ACC112 (cell line): Measurements from ENCODE around the gene SEZ6L.

ENCODE experiments used
- H2AFZ ChIP-seq: fragments of 200-600 bp; sonication (generic); one replicate; pipeline ENCODE4 v1.6.0; 2017; ENCODE audit warnings: antibody characterized with exemption, low read length; ENCODE audit not compliant: unreplicated experiment
- H3K27ac ChIP-seq: fragments of 200-600 bp; sonication (generic); 2 replicates; pipeline ENCODE4 v1.5.1; 2014; ENCODE audit warnings: low read depth, mild to moderate bottlenecking, antibody characterized with exemption, low read length, moderate library complexity
- H3K27me3 ChIP-seq: fragments of 200-600 bp; sonication (generic); 2 replicates; pipeline ENCODE4 v1.6.1; 2014; ENCODE audit warnings: mild to moderate bottlenecking, antibody characterized with exemption, low read length, moderate library complexity, mixed read lengths; ENCODE audit not compliant: insufficient read depth
- H3K36me3 ChIP-seq: fragments of 200-600 bp; sonication (generic); 2 replicates; pipeline ENCODE4 v1.6.1; 2016; ENCODE audit warnings: mild to moderate bottlenecking, antibody characterized with exemption, low read length, moderate library complexity, mixed read lengths; ENCODE audit not compliant: insufficient read depth
- H3K4me1 ChIP-seq: fragments of 200-600 bp; sonication (generic); one replicate; pipeline ENCODE4 v1.6.1; 2016; ENCODE audit warnings: low read length, mixed read lengths; ENCODE audit not compliant: insufficient read depth, unreplicated experiment, control insufficient read depth
- H3K4me3 ChIP-seq: fragments of 200-600 bp; sonication (generic); 2 replicates; pipeline ENCODE4 v1.5.1; 2014; ENCODE audit warnings: mild to moderate bottlenecking, low read depth, low read length
- H3K79me2 ChIP-seq: fragments of 200-600 bp; sonication (generic); one replicate; pipeline ENCODE4 v1.6.0; 2016; ENCODE audit warnings: low read length; ENCODE audit not compliant: control insufficient read depth, unreplicated experiment, insufficient read depth

Gene SEZ6L

GRCh38 chr22:26273011-26273675, 103.9 kb downstream of the SEZ6L start:
- no peak overlapping the region for H2AFZ ChIP-seq
- H3K27me3 ChIP-seq: no peaks in the 10 kb centered on the region; the same call in 1 of the 2 replicates
- H3K4me1 ChIP-seq: no peaks in the 10 kb centered on the region
- H3K4me3 ChIP-seq: no peak overlapping the region
- no peak overlapping the region for H3K27ac ChIP-seq
- no peaks in the 10 kb centered on the region for H3K36me3 ChIP-seq
- H3K79me2 ChIP-seq: no peaks in the 10 kb centered on the region

- no peak overlapping the region for H3K27ac ChIP-seq
- H3K79me2 ChIP-seq: no peaks in the 10 kb centered on the region
- no peaks in the 10 kb centered on the region for H3K4me1 ChIP-seq
- no peaks in the 10 kb centered on the region; the same call in 1 of the 2 replicates for H3K27me3 ChIP-seq
- H3K36me3 ChIP-seq: no peaks in the 10 kb centered on the region
- H3K4me3 ChIP-seq: no peak overlapping the region
- no peak overlapping the region for H2AFZ ChIP-seq
These were observed 107.4 kb downstream of the SEZ6L start for GRCh38 chr22:26276529-26277160.

- Histone ChIP-seq H3K79me2 (no peaks in the 10 kb centered on the region), H3K4me3 (no peak overlapping the region), H3K27me3 (no peaks in the 10 kb centered on the region), H3K4me1 (no peaks in the 10 kb centered on the region), H3K36me3 (no peaks in the 10 kb centered on the region), H3K27ac (no peak overlapping the region), H2AFZ (no peak overlapping the region)
These were observed 112.7 kb downstream of the SEZ6L start for GRCh38 chr22:26281941-26282340.

- H3K27me3 ChIP-seq: no peaks in the 10 kb centered on the region
- no peak overlapping the region for H2AFZ ChIP-seq
- no peaks in the 10 kb centered on the region for H3K36me3 ChIP-seq
- H3K27ac ChIP-seq: no peak overlapping the region
- no peaks in the 10 kb centered on the region for H3K4me1 ChIP-seq
- no peak overlapping the region for H3K4me3 ChIP-seq
- H3K79me2 ChIP-seq: no peaks in the 10 kb centered on the region
These were observed 114.1 kb downstream of the SEZ6L start for GRCh38 chr22:26283330-26283729.

GRCh38 chr22:26285632-26286031, 116.4 kb downstream of the SEZ6L start:
- no peaks in the 10 kb centered on the region for H3K79me2 ChIP-seq
- no peaks in the 10 kb centered on the region for H3K27me3 ChIP-seq
- H3K36me3 ChIP-seq: no peaks in the 10 kb centered on the region
- no peaks in the 10 kb centered on the region for H3K4me1 ChIP-seq
- H2AFZ ChIP-seq: no peak overlapping the region
- H3K4me3 ChIP-seq: no peak overlapping the region
- H3K27ac ChIP-seq: no peak overlapping the region

GRCh38 chr22:26286091-26286820, 117.0 kb downstream of the SEZ6L start:
- H3K36me3 ChIP-seq: no peaks in the 10 kb centered on the region
- no peaks in the 10 kb centered on the region for H3K79me2 ChIP-seq
- H2AFZ ChIP-seq: no peak overlapping the region
- no peaks in the 10 kb centered on the region for H3K27me3 ChIP-seq
- no peak overlapping the region for H3K4me3 ChIP-seq
- H3K4me1 ChIP-seq: no peaks in the 10 kb centered on the region
- no peak overlapping the region for H3K27ac ChIP-seq

- H3K27me3 ChIP-seq: no peaks in the 10 kb centered on the region
- no peak overlapping the region for H3K4me3 ChIP-seq
- H3K4me1 ChIP-seq: no peaks in the 10 kb centered on the region
- no peaks in the 10 kb centered on the region for H3K36me3 ChIP-seq
- H3K27ac ChIP-seq: no peak overlapping the region
- H2AFZ ChIP-seq: no peak overlapping the region
- H3K79me2 ChIP-seq: no peaks in the 10 kb centered on the region
These were observed 118.3 kb downstream of the SEZ6L start for GRCh38 chr22:26287382-26288225.

GRCh38 chr22:26289611-26290101, 120.4 kb downstream of the SEZ6L start:
- Histone ChIP-seq H3K79me2 (no peaks in the 10 kb centered on the region), H2AFZ (no peak overlapping the region), H3K4me3 (no peak overlapping the region), H3K27ac (no peak overlapping the region), H3K4me1 (no peaks in the 10 kb centered on the region), H3K36me3 (no peaks in the 10 kb centered on the region), H3K27me3 (no peaks in the 10 kb centered on the region)

GRCh38 chr22:26291940-26292666, 122.8 kb downstream of the SEZ6L start:
- H3K36me3 ChIP-seq: no peaks in the 10 kb centered on the region
- no peaks in the 10 kb centered on the region for H3K4me1 ChIP-seq
- H3K27me3 ChIP-seq: no peaks in the 10 kb centered on the region
- H3K27ac ChIP-seq: no peak overlapping the region
- H2AFZ ChIP-seq: no peak overlapping the region
- no peaks in the 10 kb centered on the region for H3K79me2 ChIP-seq
- H3K4me3 ChIP-seq: no peak overlapping the region

- Histone ChIP-seq H3K36me3 (no peaks in the 10 kb centered on the region), H3K27me3 (no peaks in the 10 kb centered on the region), H3K27ac (no peak overlapping the region), H3K79me2 (no peaks in the 10 kb centered on the region), H3K4me1 (no peaks in the 10 kb centered on the region), H3K4me3 (no peak overlapping the region), H2AFZ (no peak overlapping the region)
These were observed 123.4 kb downstream of the SEZ6L start for GRCh38 chr22:26292667-26292995.
